Esophagus squamous epithelium (tissue), 5 donors: ENCODE results near the gene TRIM26. TPM values are rescaled to one million over a fixed set of nuclear protein-coding genes. Genes with fewer than 3 reads are reported as not detected.

Experiments used
- DNase-seq: peaks from one replicate; lab custom pipeline; 2025; lab: John Stamatoyannopoulos, UW
- H3K27ac ChIP-seq, 4 donors: fragments of 200-600 bp; sonication (generic); one replicate each; pipeline ENCODE4 v1.5.1; 2016 to 2019; ENCODE audit warnings: mild to moderate bottlenecking in 1 of 4
- H3K27me3 ChIP-seq, 4 donors: fragments of 200-600 bp; sonication (generic); 1 replicate in 3 of 4; 2 replicates in 1 of 4; pipeline versions ENCODE4 v1.5.1 to v1.6.0; 2017 to 2021; ENCODE audit warnings: antibody characterized with exemption in 1 of 4
- H3K36me3 ChIP-seq, 3 donors: fragments of 200-600 bp; sonication (generic); one replicate each; pipeline ENCODE4 v1.5.1; 2016 to 2019
- H3K4me1 ChIP-seq, 3 donors: fragments of 200-600 bp; sonication (generic); one replicate each; pipeline ENCODE4 v1.5.1; 2017 to 2019
- H3K4me3 ChIP-seq, 4 donors: fragments of 200-600 bp; sonication (generic); 1 replicate in 3 of 4; 2 replicates in 1 of 4; pipeline ENCODE4 v1.5.1; 2016 to 2019; ENCODE audit warnings: mild to moderate bottlenecking in 2 of 4, moderate library complexity in 1 of 4
- H3K9me3 ChIP-seq, 3 donors: fragments of 200-600 bp; sonication (generic); one replicate each; pipeline ENCODE4 v1.5.1; 2016 to 2019
- CTCF ChIP-seq, 6 experiments: fragments of 450-650 bp in 4 of 6; fragments of 200-600 bp in 2 of 6; sonication (generic) in 2 of 6; IDR thresholded peaks; one replicate each; pipeline ENCODE4 v1.5.1; 2016 to 2019; ENCODE audit warnings: antibody characterized with exemption in 6 of 6, mild to moderate bottlenecking in 4 of 6, moderate library complexity in 4 of 6
- POLR2A ChIP-seq, 4 donors: fragments of 450-650 bp; IDR thresholded peaks; one replicate each; pipeline ENCODE4 v1.6.1; 2017; ENCODE audit warnings: antibody characterized with exemption in 4 of 4, mild to moderate bottlenecking in 4 of 4, moderate library complexity in 3 of 4
- WGBS, 2 donors: methylation state at CpG; one replicate each; pipeline ENCODE4 v1.1.5; 2018; 5-methylcytosine and 5-hydroxymethylcytosine counted together
- intact Hi-C: fragments of 100-400 bp; cut with DNase I; formaldehyde crosslinking; loops from one replicate; pipeline ENCODE4 v1.15.0; 2022
- total RNA-seq, 4 donors: library from RNA; depleted of rRNA; stranded (reverse); fragments of >200 nt; gene quantifications; one replicate each; pipeline ENCODE4 v1.1.0, GENCODE V29; 2016
- donor health status: DM: yes; HTN: yes; CAD: no.

The TRIM26 gene
- total RNA-seq, 4 donors from 2014 or later = 52.3 to 76.3 (median 63.3) TPM

GRCh38 chr6:30195951-30196350, 17.3 kb downstream of the TRIM26 start:
- peaks cover 37 to 98% (median 40%) of the 10 kb centered on the region in 3 donors for H3K36me3 ChIP-seq

GRCh38 chr6:30194797-30195690, 18.2 kb downstream of the TRIM26 start:
- Histone ChIP-seq H3K36me3 (peaks cover 33 to 98% (median 43%) of the 10 kb centered on the region in 3 donors), H3K27ac (no peak overlapping the region), H3K4me1 (peaks cover 0 to 12% (median 4%) of the 10 kb centered on the region in 3 donors), H3K27me3 (no peaks in the 10 kb centered on the region), H3K4me3 (no peak overlapping the region), H3K9me3 (no peaks in the 10 kb centered on the region)
- 88% methylated on average over 7 to 8 of the region's 8 CpGs for WGBS, 2 donors
- no peak for DNase-seq
- intact Hi-C loops = no loop called here
- TF ChIP-seq CTCF (IDR thresholded peaks at IDR 0.05) (no peak), POLR2A (IDR thresholded peaks at IDR 0.05) (no peak)

More at GRCh38 chr6:30195951-30196350, 17.3 kb downstream of the TRIM26 start:
- Histone ChIP-seq H3K27ac (no peak overlapping the region), H3K4me1 (peaks cover 5 to 21% (median 6%) of the 10 kb centered on the region in 3 donors), H3K9me3 (no peaks in the 10 kb centered on the region), H3K27me3 (no peaks in the 10 kb centered on the region), H3K4me3 (no peak overlapping the region)
- TF ChIP-seq CTCF (IDR thresholded peaks at IDR 0.05) (no peak), POLR2A (IDR thresholded peaks at IDR 0.05) (no peak)
- WGBS, 2 donors = 100% methylated on average over 1 of the region's 1 CpG
- no peak for DNase-seq
- intact Hi-C loops = no loop called here

GRCh38 chr6:30192076-30192475, 21.1 kb downstream of the TRIM26 start:
- Histone ChIP-seq H3K27ac (no peak overlapping the region), H3K36me3 (peaks cover 39 to 95% (median 43%) of the 10 kb centered on the region in 3 donors), H3K9me3 (no peaks in the 10 kb centered on the region), H3K27me3 (no peaks in the 10 kb centered on the region), H3K4me1 (no peaks in the 10 kb centered on the region), H3K4me3 (no peak overlapping the region)
- no peak for DNase-seq
- intact Hi-C loops = no loop called here
- TF ChIP-seq POLR2A (IDR thresholded peaks at IDR 0.05) (no peak), CTCF (IDR thresholded peaks at IDR 0.05) (no peak)
- 62 to 83% methylated on average over 3 to 7 of the region's 7 CpGs for WGBS, 2 donors

- intact Hi-C loops = no loop called here
- H3K27me3 ChIP-seq = no peaks in the 10 kb centered on the region
- no peak for DNase-seq
- H3K4me3 ChIP-seq = no peak overlapping the region
- H3K27ac ChIP-seq = no peak overlapping the region
- 92 to 95% methylated on average over 5 of the region's 5 CpGs for WGBS, 2 donors
- peaks cover 34 to 87% (median 47%) of the 10 kb centered on the region in 3 donors for H3K36me3 ChIP-seq
- no peak for TF ChIP-seq CTCF (IDR thresholded peaks at IDR 0.05)
- TF ChIP-seq POLR2A (IDR thresholded peaks at IDR 0.05) = no peak
- no peaks in the 10 kb centered on the region for H3K4me1 ChIP-seq
- H3K9me3 ChIP-seq = no peaks in the 10 kb centered on the region
These were observed 24.7 kb downstream of the TRIM26 start for GRCh38 chr6:30188541-30188940.

GRCh38 chr6:30185846-30186484, 27.2 kb downstream of the TRIM26 start:
- Histone ChIP-seq H3K4me1 (no peaks in the 10 kb centered on the region), H3K4me3 (no peak overlapping the region), H3K36me3 (peaks cover 34 to 64% (median 36%) of the 10 kb centered on the region in 3 donors), H3K9me3 (no peaks in the 10 kb centered on the region), H3K27me3 (no peaks in the 10 kb centered on the region), H3K27ac (no peak overlapping the region)
- DNase-seq = no peak
- intact Hi-C loops = no loop called here
- WGBS, 2 donors = 88 to 96% methylated on average over 19 to 20 of the region's 20 CpGs
- TF ChIP-seq CTCF (IDR thresholded peaks at IDR 0.05) (no peak), POLR2A (IDR thresholded peaks at IDR 0.05) (no peak)
